ENCODE data around the gene SRXN1. TPM values are rescaled to one million over a fixed set of nuclear protein-coding genes. Genes with fewer than 3 reads are reported as not detected.

Gene SRXN1
- polyA plus RNA-seq, 1 donor from 2014 or later: 6.9 TPM

DNA sequence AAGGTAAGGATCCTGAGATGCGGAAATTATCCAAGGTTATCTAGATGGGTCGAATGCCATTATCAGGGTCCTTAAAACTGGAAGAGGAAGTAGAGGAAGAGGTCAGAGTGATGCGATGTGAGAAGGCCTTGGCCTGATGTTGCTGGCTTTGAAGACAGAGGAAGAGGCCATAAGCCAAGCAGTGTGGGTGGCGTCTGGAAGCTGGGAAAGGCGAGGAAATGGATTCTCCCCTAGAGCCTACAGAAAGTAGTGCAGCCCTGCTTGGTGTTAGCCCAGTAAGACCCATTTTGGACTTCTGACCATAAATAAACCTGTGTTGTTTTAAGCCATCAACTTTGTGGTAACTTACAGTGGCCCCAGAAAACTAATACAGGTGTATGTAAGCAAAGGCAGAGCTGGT lies 2.0 kb downstream of the SRXN1 start:
- no peak overlapping the region for H3K27ac ChIP-seq (ENCODE audit: low read length)
- H3K9me2 ChIP-seq (ENCODE audit: insufficient read depth, low read length): no peaks in the 10 kb centered on the region
- no peaks in the 10 kb centered on the region for H3F3A ChIP-seq (ENCODE audit: insufficient read depth, low read length, poor library complexity, severe bottlenecking)
- no peak overlapping the region for H3K4me2 ChIP-seq (ENCODE audit: low read length)
- H3K27me3 ChIP-seq (ENCODE audit: insufficient read depth, low read depth, low read length): no peaks in the 10 kb centered on the region
- no peaks in the 10 kb centered on the region for H3K79me2 ChIP-seq (replicated peaks; ENCODE audit: insufficient read depth, low read length)
- H3K36me3 ChIP-seq (ENCODE audit: insufficient read depth, low read length): peaks cover 8% of the 10 kb centered on the region
- H2AFZ ChIP-seq (ENCODE audit: low read depth, low read length): no peak overlapping the region
- TF ChIP-seq SMC3 (conservative IDR thresholded peaks at IDR 0.05; ENCODE audit: poor library complexity): no peak
- no peak overlapping the region for H3K4me3 ChIP-seq (ENCODE audit: low read length)
- no peak overlapping the region for H3K9ac ChIP-seq (ENCODE audit: low read length)
- no peaks in the 10 kb centered on the region for H4K20me1 ChIP-seq (ENCODE audit: insufficient read depth)
- H3K9me3 ChIP-seq (ENCODE audit: low read length): no peaks in the 10 kb centered on the region

DNA sequence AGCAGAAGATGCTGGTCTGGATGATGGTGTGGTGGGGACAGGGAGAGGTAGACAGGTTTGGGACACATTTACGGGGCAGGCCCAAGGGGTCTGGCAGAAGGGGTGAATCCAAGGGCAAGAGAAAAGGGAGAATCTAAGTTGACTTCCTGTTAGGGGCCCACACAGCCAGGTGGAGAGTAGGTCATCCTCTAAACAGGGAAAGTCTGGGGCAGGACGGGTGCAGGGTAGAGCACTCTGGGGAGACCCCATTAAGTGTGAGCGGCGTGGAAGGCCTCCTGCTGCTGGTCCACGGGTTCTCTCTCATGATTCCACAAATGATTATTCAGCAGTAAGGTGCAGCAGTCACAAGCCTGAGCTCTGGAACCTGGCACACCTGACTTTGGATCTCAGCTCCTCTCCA lies 2.7 kb downstream of the SRXN1 start:
- H3K27me3 ChIP-seq (ENCODE audit: insufficient read depth, low read depth, low read length): no peaks in the 10 kb centered on the region
- TF ChIP-seq RAD21 (conservative IDR thresholded peaks at IDR 0.05) (no peak), SMC3 (conservative IDR thresholded peaks at IDR 0.05; ENCODE audit: poor library complexity) (no peak), EP300 (conservative IDR thresholded peaks at IDR 0.05; ENCODE audit: poor library complexity, severe bottlenecking) (no peak), MXI1 (conservative IDR thresholded peaks at IDR 0.05; ENCODE audit: poor library complexity, severe bottlenecking) (no peak), EZH2 (IDR thresholded peaks at IDR 0.05; ENCODE audit: borderline replicate concordance, insufficient read depth, low read length, poor library complexity, severe bottlenecking) (no peak), TAF1 (IDR thresholded peaks at IDR 0.05; ENCODE audit: low read depth) (no peak), POLR2AphosphoS5 (IDR thresholded peaks at IDR 0.05) (no peak)
- TF ChIP-seq, protein P1, sequence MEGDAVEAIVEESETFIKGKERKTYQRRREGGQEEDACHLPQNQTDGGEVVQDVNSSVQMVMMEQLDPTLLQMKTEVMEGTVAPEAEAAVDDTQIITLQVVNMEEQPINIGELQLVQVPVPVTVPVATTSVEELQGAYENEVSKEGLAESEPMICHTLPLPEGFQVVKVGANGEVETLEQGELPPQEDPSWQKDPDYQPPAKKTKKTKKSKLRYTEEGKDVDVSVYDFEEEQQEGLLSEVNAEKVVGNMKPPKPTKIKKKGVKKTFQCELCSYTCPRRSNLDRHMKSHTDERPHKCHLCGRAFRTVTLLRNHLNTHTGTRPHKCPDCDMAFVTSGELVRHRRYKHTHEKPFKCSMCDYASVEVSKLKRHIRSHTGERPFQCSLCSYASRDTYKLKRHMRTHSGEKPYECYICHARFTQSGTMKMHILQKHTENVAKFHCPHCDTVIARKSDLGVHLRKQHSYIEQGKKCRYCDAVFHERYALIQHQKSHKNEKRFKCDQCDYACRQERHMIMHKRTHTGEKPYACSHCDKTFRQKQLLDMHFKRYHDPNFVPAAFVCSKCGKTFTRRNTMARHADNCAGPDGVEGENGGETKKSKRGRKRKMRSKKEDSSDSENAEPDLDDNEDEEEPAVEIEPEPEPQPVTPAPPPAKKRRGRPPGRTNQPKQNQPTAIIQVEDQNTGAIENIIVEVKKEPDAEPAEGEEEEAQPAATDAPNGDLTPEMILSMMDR (IDR thresholded peaks at IDR 0.05; ENCODE audit: poor library complexity, severe bottlenecking): no peak
- no peak overlapping the region for H3K4me2 ChIP-seq (ENCODE audit: low read length)
- no peaks in the 10 kb centered on the region for H4K20me1 ChIP-seq (ENCODE audit: insufficient read depth)
- H3K9me2 ChIP-seq (ENCODE audit: insufficient read depth, low read length): no peaks in the 10 kb centered on the region
- no peak overlapping the region for H2AFZ ChIP-seq (ENCODE audit: low read depth, low read length)
- no peak overlapping the region for H3K4me3 ChIP-seq (ENCODE audit: low read length)
- peaks cover 8% of the 10 kb centered on the region for H3K36me3 ChIP-seq (ENCODE audit: insufficient read depth, low read length)
- H3K9ac ChIP-seq (ENCODE audit: low read length): no peak overlapping the region
- H3K9me3 ChIP-seq (ENCODE audit: low read length): no peaks in the 10 kb centered on the region
- H3F3A ChIP-seq (ENCODE audit: insufficient read depth, low read length, poor library complexity, severe bottlenecking): no peaks in the 10 kb centered on the region
- no peaks in the 10 kb centered on the region for H3K79me2 ChIP-seq (replicated peaks; ENCODE audit: insufficient read depth, low read length)
- H3K27ac ChIP-seq (ENCODE audit: low read length): no peak overlapping the region

DNA sequence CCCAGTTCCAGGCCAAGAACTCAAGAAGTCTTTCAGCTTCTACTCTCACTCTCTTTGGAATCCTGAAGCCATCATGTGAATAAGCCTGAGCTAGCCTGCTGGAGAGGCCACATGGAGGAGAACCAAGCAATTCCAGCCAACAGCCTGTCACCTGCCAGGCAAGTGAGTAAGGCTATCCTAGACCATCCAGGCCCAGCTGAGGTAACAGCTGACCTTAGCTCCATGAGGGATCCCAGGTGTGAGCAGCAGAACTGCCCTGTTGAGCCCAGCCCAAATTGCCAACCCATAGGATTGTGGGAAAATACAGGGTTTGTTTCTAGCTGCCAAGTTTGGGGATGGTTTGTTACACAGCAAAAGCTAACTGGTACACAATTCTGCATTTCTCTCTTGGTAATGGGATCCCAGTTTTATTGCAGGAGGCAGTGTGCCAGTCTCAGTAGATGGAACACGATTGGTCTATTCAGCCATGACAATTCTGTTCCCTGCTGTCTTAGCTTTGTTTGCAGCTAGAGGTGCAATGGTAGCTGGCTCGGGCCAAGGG lies 5.5 kb downstream of the SRXN1 start:
- H3K27ac ChIP-seq (ENCODE audit: low read length): no peak overlapping the region
- no peak overlapping the region for H3K9ac ChIP-seq (ENCODE audit: low read length)
- H3F3A ChIP-seq (ENCODE audit: insufficient read depth, low read length, poor library complexity, severe bottlenecking): no peaks in the 10 kb centered on the region
- H4K20me1 ChIP-seq (ENCODE audit: insufficient read depth): no peaks in the 10 kb centered on the region
- no peaks in the 10 kb centered on the region for H3K9me3 ChIP-seq (ENCODE audit: low read length)
- H2AFZ ChIP-seq (ENCODE audit: low read depth, low read length): no peak overlapping the region
- no peak overlapping the region for H3K4me3 ChIP-seq (ENCODE audit: low read length)
- peaks cover 8% of the 10 kb centered on the region for H3K36me3 ChIP-seq (ENCODE audit: insufficient read depth, low read length)
- H3K27me3 ChIP-seq (ENCODE audit: insufficient read depth, low read depth, low read length): no peaks in the 10 kb centered on the region
- H3K4me2 ChIP-seq (ENCODE audit: low read length): no peak overlapping the region
- no peaks in the 10 kb centered on the region for H3K79me2 ChIP-seq (replicated peaks; ENCODE audit: insufficient read depth, low read length)
- H3K9me2 ChIP-seq (ENCODE audit: insufficient read depth, low read length): no peaks in the 10 kb centered on the region
- TF ChIP-seq, protein P2, sequence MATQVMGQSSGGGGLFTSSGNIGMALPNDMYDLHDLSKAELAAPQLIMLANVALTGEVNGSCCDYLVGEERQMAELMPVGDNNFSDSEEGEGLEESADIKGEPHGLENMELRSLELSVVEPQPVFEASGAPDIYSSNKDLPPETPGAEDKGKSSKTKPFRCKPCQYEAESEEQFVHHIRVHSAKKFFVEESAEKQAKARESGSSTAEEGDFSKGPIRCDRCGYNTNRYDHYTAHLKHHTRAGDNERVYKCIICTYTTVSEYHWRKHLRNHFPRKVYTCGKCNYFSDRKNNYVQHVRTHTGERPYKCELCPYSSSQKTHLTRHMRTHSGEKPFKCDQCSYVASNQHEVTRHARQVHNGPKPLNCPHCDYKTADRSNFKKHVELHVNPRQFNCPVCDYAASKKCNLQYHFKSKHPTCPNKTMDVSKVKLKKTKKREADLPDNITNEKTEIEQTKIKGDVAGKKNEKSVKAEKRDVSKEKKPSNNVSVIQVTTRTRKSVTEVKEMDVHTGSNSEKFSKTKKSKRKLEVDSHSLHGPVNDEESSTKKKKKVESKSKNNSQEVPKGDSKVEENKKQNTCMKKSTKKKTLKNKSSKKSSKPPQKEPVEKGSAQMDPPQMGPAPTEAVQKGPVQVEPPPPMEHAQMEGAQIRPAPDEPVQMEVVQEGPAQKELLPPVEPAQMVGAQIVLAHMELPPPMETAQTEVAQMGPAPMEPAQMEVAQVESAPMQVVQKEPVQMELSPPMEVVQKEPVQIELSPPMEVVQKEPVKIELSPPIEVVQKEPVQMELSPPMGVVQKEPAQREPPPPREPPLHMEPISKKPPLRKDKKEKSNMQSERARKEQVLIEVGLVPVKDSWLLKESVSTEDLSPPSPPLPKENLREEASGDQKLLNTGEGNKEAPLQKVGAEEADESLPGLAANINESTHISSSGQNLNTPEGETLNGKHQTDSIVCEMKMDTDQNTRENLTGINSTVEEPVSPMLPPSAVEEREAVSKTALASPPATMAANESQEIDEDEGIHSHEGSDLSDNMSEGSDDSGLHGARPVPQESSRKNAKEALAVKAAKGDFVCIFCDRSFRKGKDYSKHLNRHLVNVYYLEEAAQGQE (IDR thresholded peaks at IDR 0.05; ENCODE audit: borderline replicate concordance): no peak
- TF ChIP-seq POLR2AphosphoS5 (IDR thresholded peaks at IDR 0.05) (no peak), MXI1 (conservative IDR thresholded peaks at IDR 0.05; ENCODE audit: poor library complexity, severe bottlenecking) (no peak), TAF1 (IDR thresholded peaks at IDR 0.05; ENCODE audit: low read depth) (no peak), EP300 (conservative IDR thresholded peaks at IDR 0.05; ENCODE audit: poor library complexity, severe bottlenecking) (no peak), RAD21 (conservative IDR thresholded peaks at IDR 0.05) (no peak), SMC3 (conservative IDR thresholded peaks at IDR 0.05; ENCODE audit: poor library complexity) (no peak), EZH2 (IDR thresholded peaks at IDR 0.05; ENCODE audit: borderline replicate concordance, insufficient read depth, low read length, poor library complexity, severe bottlenecking) (no peak)
- TF ChIP-seq, protein P1 (IDR thresholded peaks at IDR 0.05; ENCODE audit: poor library complexity, severe bottlenecking): no peak
